Endodermal cell (in vitro differentiated cells): ENCODE results near the gene THEM4. TPM values are rescaled to one million over a fixed set of nuclear protein-coding genes. Genes with fewer than 3 reads are reported as not detected.

Source experiments
- DNase-seq: peaks from one replicate; pipeline ENCODE4 v3.0.0-alpha.2; 2017
- H3K27ac ChIP-seq: 2 replicates; pipeline ENCODE4 v1.5.1; 2013; ENCODE audit warnings: mild to moderate bottlenecking, low read depth, low read length, moderate library complexity
- H3K27me3 ChIP-seq: 2 replicates; pipeline ENCODE4 v1.6.1; 2013; ENCODE audit warnings: mild to moderate bottlenecking, low read length, moderate library complexity; ENCODE audit not compliant: insufficient read depth, control insufficient read depth, poor library complexity, severe bottlenecking
- H3K36me3 ChIP-seq: 2 replicates; pipeline ENCODE4 v1.7.0; 2013; ENCODE audit warnings: mild to moderate bottlenecking, low read length, moderate library complexity; ENCODE audit not compliant: control insufficient read depth, insufficient read depth
- H3K4me1 ChIP-seq: one replicate; pipeline ENCODE4 v1.7.0; 2013; ENCODE audit warnings: low read length; ENCODE audit not compliant: control insufficient read depth, insufficient read depth
- H3K4me3 ChIP-seq: 2 replicates; pipeline ENCODE4 v1.5.1; 2013; ENCODE audit warnings: mild to moderate bottlenecking, low read length, moderate library complexity
- H3K9ac ChIP-seq: 2 replicates; pipeline ENCODE4 v1.6.1; 2013; ENCODE audit warnings: mild to moderate bottlenecking, low read length, moderate library complexity; ENCODE audit not compliant: poor library complexity, severe bottlenecking; ENCODE audit errors: extremely low read depth
- H3K9me3 ChIP-seq: 2 replicates; pipeline ENCODE4 v1.6.1; 2013; ENCODE audit warnings: mild to moderate bottlenecking, low read length, moderate library complexity; ENCODE audit not compliant: control insufficient read depth
- H3K27ac Mint-ChIP-seq: 2 replicates; pipeline ENCODE4 v1.8.0; 2020; ENCODE audit warnings: mixed read lengths
- H3K27me3 Mint-ChIP-seq: 2 replicates; pipeline ENCODE4 v1.8.0; 2021; ENCODE audit warnings: mild to moderate bottlenecking, mixed read lengths; ENCODE audit not compliant: insufficient read depth
- H3K36me3 Mint-ChIP-seq: 2 replicates; pipeline ENCODE4 v1.8.0; 2020; ENCODE audit warnings: low read depth, mixed read lengths
- H3K4me1 Mint-ChIP-seq: 2 replicates; pipeline ENCODE4 v1.8.0; 2020; ENCODE audit warnings: mixed read lengths
- H3K4me3 Mint-ChIP-seq: 2 replicates; pipeline ENCODE4 v1.8.0; 2020; ENCODE audit warnings: mild to moderate bottlenecking, moderate library complexity, mixed read lengths
- H3K9me3 Mint-ChIP-seq: 2 replicates; pipeline ENCODE4 v1.8.0; 2020; ENCODE audit warnings: mild to moderate bottlenecking, mixed read lengths
- WGBS, 2 experiments: methylation state at CpG; one replicate each; pipeline versions ENCODE4 v1.1.5 to v1.1.7; 2013; ENCODE audit warnings: missing lambda C conversion rate in 2 of 2, mixed read lengths in 1 of 2; ENCODE audit not compliant: insufficient coverage in 1 of 2, insufficient read length in 1 of 2; 5-methylcytosine and 5-hydroxymethylcytosine counted together
- total RNA-seq, 2 donors: library from RNA; stranded (reverse); fragmentation: NEBNext Ultra II Directional in 1 of 2; extraction: Animal tissue kit (Norgen Biotek cat#: 25700) in 1 of 2; gene quantifications; 2 replicates in 1 of 2; 3 replicates in 1 of 2; pipeline ENCODE4 v1.2.1, GENCODE V29; 2021
- TF ChIP-seq, protein P1 (sequence below): fragments of 200-600 bp; sonication (generic); conservative IDR thresholded peaks from 2 replicates; pipeline ENCODE4 v1.5.0; 2021; ENCODE audit warnings: antibody characterized with exemption, mild to moderate bottlenecking

THEM4 gene
- total RNA-seq, 2 donors from 2014 or later, result 12.2 to 14.3 TPM

DNA sequence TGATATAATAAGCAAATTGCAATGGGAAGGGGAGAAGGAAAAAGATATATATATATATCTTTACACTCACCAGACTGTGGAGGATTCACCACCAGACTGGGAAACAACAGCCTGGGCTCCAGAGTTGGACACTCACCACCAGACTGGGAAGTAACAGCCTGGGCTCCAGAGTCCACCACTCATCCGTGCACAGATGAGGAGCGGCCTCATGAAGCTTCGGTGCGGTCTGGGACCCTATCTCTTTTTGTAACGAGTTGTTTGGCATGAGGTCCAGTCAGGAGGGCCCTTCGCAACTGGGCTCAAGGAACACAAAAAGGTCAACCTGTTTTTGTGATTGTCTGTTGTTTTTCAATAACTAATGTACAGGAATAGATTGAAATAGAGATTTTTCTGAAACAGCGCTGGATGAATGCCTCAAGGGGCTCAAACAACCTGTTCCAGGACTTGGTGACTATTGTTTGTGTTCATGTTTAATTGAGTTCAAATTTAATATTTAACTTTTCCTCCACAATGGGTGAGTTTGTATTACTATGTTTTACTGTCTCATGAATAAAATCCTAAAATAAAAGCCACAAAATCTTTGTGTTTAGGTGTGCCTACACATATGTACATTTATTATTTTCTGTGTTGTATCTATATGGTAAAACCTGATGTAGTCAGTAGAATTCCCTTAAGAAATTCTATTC, 44.2 kb upstream of the THEM4 start:
- peaks cover 16% of the 10 kb centered on the region for H3K27me3 ChIP-seq
- H3K27ac ChIP-seq, result no peak overlapping the region
- H3K4me3 ChIP-seq, result no peak overlapping the region
- TF ChIP-seq, protein P1, sequence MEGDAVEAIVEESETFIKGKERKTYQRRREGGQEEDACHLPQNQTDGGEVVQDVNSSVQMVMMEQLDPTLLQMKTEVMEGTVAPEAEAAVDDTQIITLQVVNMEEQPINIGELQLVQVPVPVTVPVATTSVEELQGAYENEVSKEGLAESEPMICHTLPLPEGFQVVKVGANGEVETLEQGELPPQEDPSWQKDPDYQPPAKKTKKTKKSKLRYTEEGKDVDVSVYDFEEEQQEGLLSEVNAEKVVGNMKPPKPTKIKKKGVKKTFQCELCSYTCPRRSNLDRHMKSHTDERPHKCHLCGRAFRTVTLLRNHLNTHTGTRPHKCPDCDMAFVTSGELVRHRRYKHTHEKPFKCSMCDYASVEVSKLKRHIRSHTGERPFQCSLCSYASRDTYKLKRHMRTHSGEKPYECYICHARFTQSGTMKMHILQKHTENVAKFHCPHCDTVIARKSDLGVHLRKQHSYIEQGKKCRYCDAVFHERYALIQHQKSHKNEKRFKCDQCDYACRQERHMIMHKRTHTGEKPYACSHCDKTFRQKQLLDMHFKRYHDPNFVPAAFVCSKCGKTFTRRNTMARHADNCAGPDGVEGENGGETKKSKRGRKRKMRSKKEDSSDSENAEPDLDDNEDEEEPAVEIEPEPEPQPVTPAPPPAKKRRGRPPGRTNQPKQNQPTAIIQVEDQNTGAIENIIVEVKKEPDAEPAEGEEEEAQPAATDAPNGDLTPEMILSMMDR, result no peak
- Mint-ChIP-seq H3K36me3 (no peaks in the 10 kb centered on the region), H3K9me3 (no peaks in the 10 kb centered on the region), H3K27me3 (peaks cover 22% of the 10 kb centered on the region), H3K27ac (no peak overlapping the region), H3K4me1 (peaks cover 3% of the 10 kb centered on the region), H3K4me3 (no peak overlapping the region)
- no peak overlapping the region for H3K9ac ChIP-seq
- no peak for DNase-seq
- H3K4me1 ChIP-seq, result no peaks in the 10 kb centered on the region
- no peaks in the 10 kb centered on the region for H3K9me3 ChIP-seq
- 93 to 97% methylated on average over 7 of the region's 7 CpGs for WGBS, 2 experiments
- no peaks in the 10 kb centered on the region for H3K36me3 ChIP-seq

DNA sequence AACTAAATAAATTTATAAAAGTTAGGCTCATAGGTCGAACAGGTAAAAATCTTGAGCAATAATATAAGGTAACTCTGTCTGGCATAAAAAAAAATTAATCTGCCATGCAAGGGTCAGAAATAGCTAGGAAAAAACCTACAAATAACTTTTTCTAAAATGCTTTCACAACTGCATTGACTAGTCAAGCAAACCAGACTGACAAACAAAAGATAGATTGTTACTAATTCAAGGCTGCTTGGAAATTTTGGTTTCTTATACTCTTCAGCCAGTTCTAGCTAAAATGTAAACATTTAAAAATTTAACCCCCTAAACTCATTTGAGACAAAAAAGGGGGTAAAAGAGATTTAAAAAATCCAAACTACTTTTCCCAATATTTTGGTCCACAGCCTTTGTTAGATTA, 43.5 kb upstream of the THEM4 start:
- no peak overlapping the region for H3K4me3 Mint-ChIP-seq

DNA sequence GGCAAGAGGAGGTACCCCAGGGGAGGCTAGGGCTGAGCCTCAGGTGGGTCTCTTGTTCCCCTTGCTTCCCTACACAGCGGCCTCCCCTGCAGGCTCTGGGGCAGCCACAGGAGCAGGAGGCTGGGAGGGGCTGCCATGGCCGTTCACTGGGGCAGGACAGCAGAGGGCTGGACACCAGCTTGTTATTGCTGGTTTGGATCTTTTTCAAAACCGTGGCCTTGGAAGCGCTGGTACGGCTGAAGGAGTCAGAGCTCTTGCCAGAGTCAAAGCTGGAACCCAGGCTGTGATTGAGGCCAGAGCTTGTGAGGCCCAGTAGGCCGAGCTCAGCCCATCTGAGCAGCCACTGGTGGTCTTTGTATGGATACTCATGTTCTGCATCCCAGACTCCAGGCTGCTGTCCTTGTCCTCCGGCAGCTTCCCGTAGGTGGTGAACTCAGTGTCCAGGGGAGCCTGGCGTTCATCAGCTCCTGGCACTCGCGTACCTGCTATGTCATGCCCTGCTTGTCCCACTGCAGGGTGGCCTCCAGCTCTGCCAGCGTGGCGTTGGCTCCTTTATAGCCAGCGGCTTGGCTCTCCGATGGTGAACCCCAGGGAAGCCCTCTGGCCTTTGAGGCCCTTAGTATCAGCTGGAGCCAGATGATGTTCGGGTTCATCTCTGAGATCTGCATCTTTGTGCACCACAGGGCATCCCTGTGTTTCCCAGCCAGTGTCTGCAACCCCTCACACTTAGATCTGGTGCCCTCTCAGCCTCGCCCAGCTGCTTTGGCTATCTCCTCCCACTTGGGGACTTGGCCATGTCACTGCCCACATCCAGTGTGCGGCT, 40.3 kb upstream of the THEM4 start:
- Mint-ChIP-seq H3K27me3 (peaks cover 27% of the 10 kb centered on the region), H3K27ac (no peak overlapping the region), H3K9me3 (no peaks in the 10 kb centered on the region), H3K4me1 (peaks cover 5% of the 10 kb centered on the region), H3K36me3 (no peaks in the 10 kb centered on the region), H3K4me3 (no peak overlapping the region)
- Histone ChIP-seq H3K9ac (no peak overlapping the region), H3K4me3 (no peak overlapping the region), H3K36me3 (no peaks in the 10 kb centered on the region), H3K27me3 (no peaks in the 10 kb centered on the region), H3K9me3 (no peaks in the 10 kb centered on the region), H3K4me1 (no peaks in the 10 kb centered on the region), H3K27ac (no peak overlapping the region)
- DNase-seq, result no peak
- TF ChIP-seq, protein P1, result no peak
- 95 to 96% methylated on average over 12 to 18 of the region's 18 CpGs for WGBS, 2 experiments

More for the DNA sequence above, 43.5 kb upstream of the THEM4 start:
- H3K27ac Mint-ChIP-seq, result no peak overlapping the region
- H3K27me3 ChIP-seq, result peaks cover 9% of the 10 kb centered on the region
- no peaks in the 10 kb centered on the region for H3K9me3 Mint-ChIP-seq
- no peak overlapping the region for H3K9ac ChIP-seq
- TF ChIP-seq, protein P1, result no peak
- H3K4me1 ChIP-seq, result no peaks in the 10 kb centered on the region
- no peak overlapping the region for H3K27ac ChIP-seq
- WGBS, 2 experiments, result 93% methylated on average over 1 of the region's 1 CpG; no CpG with 5 or more reads in 1 of the 2 experiments
- H3K9me3 ChIP-seq, result no peaks in the 10 kb centered on the region
- H3K36me3 Mint-ChIP-seq, result no peaks in the 10 kb centered on the region
- H3K27me3 Mint-ChIP-seq, result peaks cover 22% of the 10 kb centered on the region
- peaks cover 3% of the 10 kb centered on the region for H3K4me1 Mint-ChIP-seq
- DNase-seq, result no peak
- H3K4me3 ChIP-seq, result no peak overlapping the region
- no peaks in the 10 kb centered on the region for H3K36me3 ChIP-seq
